ENCODE data around the gene TPPP3.

DNA sequence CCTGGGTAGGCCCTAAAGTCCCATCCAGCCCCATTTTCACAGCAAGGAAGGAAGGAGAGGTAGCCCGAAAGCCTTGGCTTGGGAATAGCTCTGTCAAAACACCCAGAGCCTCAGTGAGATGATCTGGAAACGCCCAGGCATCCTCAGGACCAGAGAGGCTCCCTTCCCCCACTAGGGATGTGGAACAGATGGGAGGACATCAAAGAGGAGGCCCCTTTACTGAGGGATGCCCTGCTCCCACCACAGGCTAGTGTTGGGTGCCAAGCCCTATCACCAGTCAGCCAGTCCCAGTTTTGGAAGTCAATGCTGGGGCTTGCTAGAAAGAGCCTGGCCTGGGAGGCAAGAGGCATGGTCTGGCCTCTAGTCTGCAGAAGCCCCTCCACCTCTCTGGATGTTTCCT lies 4.7 kb downstream of the TPPP3 start:
- TF ChIP-seq RARB (CRISPR knock-in tag; IDR thresholded peaks at IDR 0.05) (no peak), SNAI2 (CRISPR knock-in tag; IDR thresholded peaks at IDR 0.05) (no peak), CSDC2 (CRISPR knock-in tag; IDR thresholded peaks at IDR 0.05) (no peak)
- TF ChIP-seq, protein P1, sequence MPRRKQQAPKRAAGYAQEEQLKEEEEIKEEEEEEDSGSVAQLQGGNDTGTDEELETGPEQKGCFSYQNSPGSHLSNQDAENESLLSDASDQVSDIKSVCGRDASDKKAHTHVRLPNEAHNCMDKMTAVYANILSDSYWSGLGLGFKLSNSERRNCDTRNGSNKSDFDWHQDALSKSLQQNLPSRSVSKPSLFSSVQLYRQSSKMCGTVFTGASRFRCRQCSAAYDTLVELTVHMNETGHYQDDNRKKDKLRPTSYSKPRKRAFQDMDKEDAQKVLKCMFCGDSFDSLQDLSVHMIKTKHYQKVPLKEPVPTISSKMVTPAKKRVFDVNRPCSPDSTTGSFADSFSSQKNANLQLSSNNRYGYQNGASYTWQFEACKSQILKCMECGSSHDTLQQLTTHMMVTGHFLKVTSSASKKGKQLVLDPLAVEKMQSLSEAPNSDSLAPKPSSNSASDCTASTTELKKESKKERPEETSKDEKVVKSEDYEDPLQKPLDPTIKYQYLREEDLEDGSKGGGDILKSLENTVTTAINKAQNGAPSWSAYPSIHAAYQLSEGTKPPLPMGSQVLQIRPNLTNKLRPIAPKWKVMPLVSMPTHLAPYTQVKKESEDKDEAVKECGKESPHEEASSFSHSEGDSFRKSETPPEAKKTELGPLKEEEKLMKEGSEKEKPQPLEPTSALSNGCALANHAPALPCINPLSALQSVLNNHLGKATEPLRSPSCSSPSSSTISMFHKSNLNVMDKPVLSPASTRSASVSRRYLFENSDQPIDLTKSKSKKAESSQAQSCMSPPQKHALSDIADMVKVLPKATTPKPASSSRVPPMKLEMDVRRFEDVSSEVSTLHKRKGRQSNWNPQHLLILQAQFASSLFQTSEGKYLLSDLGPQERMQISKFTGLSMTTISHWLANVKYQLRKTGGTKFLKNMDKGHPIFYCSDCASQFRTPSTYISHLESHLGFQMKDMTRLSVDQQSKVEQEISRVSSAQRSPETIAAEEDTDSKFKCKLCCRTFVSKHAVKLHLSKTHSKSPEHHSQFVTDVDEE (CRISPR knock-in tag; IDR thresholded peaks at IDR 0.05) = no peak

All from SK-N-SH treated with all-trans-retinoic acid at 6 μM for 48 hours (cell line).